Nucleus accumbens (tissue), 56 donors: ENCODE data around the gene MTERF4.

ENCODE experiments used
- DNase-seq, 56 donors: peaks; one replicate each; lab custom pipeline; 2025; lab: John Stamatoyannopoulos, UW

Gene MTERF4

GRCh38 chr2:241102239-241102803 is at the start of gene MTERF4:
Gene MTERF4 (minus strand): TSS chr2:241102287. CDS start chr2:241102273, 14 bp downstream.
- peak in 53 of 56 donors; percentile 44 to 92 (median 76) for DNase-seq

- DNase-seq: peak in 31 of 56 donors; percentile 11 to 82 (median 64)
Observed at GRCh38 chr2:241150660-241151530, 48.8 kb upstream of the MTERF4 start.

- peak; percentile 38 to 97 (median 91) for DNase-seq
Observed at GRCh38 chr2:241149925-241150659, 48.0 kb upstream of the MTERF4 start, which contains the start of gene PPP1R7. Gene PPP1R7 (plus strand): TSS chr2:241150467. CDS start chr2:241150496, 29 bp downstream.

- DNase-seq: no peak
Observed at GRCh38 chr2:241149675-241149924, 47.5 kb upstream of the MTERF4 start.

- peak; percentile 40 to 97 (median 90) for DNase-seq
Observed at GRCh38 chr2:241148891-241149674, 47.0 kb upstream of the MTERF4 start, which contains the start of gene PASK. Gene PASK (minus strand): TSS chr2:241149472. CDS start chr2:241143032, 6,440 bp downstream.

GRCh38 chr2:241148239-241148638 is 46.2 kb upstream of the MTERF4 start:
- no peak for DNase-seq

GRCh38 chr2:241147336-241147735 is 45.2 kb upstream of the MTERF4 start:
- no peak for DNase-seq

GRCh38 chr2:241146286-241146685 is 44.2 kb upstream of the MTERF4 start:
- DNase-seq: no peak

GRCh38 chr2:241142593-241142992 is 40.5 kb upstream of the MTERF4 start:
- DNase-seq: no peak

GRCh38 chr2:241142063-241142462 is 40.0 kb upstream of the MTERF4 start:
- DNase-seq: no peak

GRCh38 chr2:241141214-241141770 is 39.2 kb upstream of the MTERF4 start:
- DNase-seq: no peak

GRCh38 chr2:241140445-241140840 is 38.4 kb upstream of the MTERF4 start:
- DNase-seq: no peak

- DNase-seq: no peak
Observed at GRCh38 chr2:241139531-241140444, 37.7 kb upstream of the MTERF4 start.

- DNase-seq: no peak
Observed at GRCh38 chr2:241138471-241138870, 36.4 kb upstream of the MTERF4 start.

- no peak for DNase-seq
Observed at GRCh38 chr2:241137276-241138190, 35.4 kb upstream of the MTERF4 start.

- no peak for DNase-seq
Observed at GRCh38 chr2:241136661-241137260, 34.7 kb upstream of the MTERF4 start.

GRCh38 chr2:241136191-241136590 is 34.1 kb upstream of the MTERF4 start:
- no peak for DNase-seq
